Eye (tissue), 1 donor: ENCODE measurements around the gene CCDC50.

Source experiments
- DNase-seq: peaks from one replicate; pipeline ENCODE4 v3.0.0-alpha.2; 2015

CCDC50 gene

DNA sequence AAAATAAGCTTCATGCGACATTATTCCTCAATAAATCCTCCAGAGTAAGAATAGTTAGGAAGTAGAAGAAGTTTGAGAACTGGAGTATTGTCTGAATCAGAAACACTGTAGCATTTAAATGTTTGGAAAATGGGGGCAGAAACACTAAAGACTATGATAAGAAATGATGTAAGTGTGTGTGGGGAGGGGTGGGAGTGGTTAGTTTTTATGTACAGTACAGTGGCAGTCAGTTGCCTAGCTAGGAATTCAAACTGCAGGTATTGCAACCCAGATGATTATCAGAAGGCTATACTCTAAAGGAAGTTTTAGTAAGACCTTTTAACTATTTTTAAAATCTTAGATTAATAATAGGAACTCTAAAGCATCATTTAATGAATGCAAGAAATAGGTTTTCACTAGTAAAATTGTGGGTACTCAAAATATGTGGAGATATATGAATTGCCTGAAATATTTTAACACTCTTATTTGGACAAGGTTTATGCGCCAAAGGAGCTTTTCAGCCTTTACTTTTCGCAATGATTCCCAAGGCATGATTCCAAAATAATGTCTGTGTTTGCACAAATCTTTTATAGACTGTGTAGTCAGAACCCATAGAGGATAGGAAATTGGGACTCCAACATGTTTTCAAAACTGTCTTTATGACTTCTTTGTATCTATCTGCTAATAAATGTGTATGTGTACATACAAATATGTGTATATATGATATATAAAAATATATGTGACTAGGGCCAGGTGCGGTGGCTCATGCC lies 8.0 kb upstream of the CCDC50 start:
- DNase-seq, result no peak

DNA sequence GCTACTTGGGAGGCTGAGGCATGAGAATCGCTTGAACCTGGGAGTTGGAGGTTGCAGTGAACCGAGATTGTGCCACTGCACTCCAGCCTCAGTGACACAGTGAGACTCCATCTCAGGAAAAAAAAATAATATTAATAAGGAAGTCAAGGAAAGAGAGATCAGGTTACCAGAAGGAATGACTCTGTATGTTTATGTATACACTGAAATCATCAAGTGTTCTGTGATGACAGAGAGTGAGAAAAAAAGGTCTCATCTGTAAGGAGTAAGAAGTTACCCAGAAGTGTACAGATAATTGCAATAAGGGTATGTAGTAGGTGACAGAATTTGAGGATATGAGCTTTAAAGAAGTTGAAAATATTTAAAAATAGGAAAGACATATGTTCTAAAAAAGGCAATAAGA lies 4.3 kb upstream of the CCDC50 start:
- DNase-seq, result no peak

DNA sequence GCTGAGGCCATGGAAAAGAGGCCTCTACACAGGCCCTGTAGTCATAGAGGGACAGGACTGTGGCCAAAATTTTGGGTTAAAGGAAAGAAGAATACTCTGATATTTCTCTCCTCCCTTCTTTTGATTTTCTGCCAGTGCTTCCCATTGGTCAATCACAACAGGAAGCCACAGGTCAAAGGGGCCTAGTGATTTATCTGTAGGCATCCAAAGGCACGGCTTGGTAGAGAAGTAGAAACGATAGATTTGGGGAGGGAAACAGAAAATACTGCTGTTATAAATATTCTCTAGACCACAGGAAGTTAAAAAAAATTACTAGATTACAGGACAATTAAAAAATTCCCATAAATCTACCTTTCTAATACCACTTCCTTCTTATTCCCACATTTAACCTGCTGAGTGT lies 1.7 kb upstream of the CCDC50 start:
- DNase-seq, result no peak

DNA sequence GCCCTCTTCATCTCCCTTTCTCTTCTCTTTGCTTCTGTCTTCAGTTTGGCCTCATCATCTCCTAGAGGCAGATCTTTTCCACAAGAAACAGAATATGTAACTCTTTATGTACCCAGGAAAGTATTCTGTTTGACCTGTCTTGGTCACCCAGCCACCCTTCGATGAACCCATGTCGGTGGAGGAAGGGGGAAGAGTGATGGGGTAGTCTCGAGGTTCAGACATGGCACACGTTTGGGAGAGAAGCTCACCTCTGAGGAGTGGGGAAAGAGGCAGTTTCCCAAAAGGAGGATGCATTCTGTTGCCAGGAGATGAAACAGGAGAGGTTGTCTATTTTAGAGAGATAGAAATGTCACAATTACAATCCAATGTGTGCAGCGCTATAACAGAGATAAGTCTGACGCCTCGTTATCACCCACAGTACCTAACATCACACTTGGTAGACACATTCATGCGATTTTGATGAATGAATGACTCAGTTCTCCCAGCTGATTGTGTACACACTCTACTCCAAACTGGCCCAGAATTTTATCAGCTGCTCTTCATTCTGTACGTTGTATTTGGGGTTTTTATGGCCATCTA lies 722 bp upstream of the CCDC50 start:
- no peak for DNase-seq

DNA sequence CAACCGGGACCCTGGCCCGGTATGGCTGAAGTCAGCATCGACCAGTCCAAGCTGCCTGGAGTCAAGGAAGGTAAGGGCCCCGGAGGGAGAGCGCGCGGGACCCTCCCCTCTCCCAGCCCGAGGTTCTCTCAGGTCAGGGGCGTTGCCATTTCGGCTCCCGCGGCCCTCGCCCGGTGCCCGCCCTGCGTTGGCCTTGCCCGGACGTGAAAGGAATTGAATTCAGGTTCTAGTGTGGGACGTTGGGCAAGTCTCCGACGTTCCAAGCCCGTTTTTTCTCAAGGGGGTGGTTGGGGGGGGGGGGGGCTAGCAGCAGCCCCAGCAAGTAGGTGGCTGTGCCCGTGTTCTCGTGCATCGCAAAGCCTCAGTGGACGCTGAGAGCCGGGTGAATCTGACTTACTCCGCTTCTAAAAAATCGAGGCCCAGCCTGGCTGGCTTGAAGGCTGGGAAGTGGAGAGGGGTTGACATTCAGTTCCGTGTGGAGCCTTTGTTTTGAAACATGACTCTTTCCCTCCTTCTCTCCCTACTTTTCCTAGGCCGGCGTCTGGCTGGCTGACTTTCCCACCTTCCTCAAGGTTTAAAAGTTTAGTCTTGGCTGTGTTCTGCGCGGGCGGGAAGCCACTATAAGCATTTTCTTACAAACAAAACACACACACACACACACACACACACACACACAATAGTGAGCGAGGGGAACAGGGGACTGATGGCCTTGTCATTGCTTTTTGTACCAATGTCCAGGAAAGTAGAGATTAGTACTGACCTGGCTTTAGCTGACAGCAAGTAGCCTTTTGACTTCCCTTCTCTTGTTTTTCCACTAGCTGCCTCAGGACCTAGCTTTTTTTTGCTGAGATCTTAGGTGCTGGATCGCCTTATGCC lies 698 bp downstream of the CCDC50 start, which contains the start of gene UTS2B:
UTS2B (minus strand) TSS at position 873 of the 876 bp plus-strand sequence. CDS start 48,337 bp downstream, outside the sequence.
- peak; percentile 87 for DNase-seq

DNA sequence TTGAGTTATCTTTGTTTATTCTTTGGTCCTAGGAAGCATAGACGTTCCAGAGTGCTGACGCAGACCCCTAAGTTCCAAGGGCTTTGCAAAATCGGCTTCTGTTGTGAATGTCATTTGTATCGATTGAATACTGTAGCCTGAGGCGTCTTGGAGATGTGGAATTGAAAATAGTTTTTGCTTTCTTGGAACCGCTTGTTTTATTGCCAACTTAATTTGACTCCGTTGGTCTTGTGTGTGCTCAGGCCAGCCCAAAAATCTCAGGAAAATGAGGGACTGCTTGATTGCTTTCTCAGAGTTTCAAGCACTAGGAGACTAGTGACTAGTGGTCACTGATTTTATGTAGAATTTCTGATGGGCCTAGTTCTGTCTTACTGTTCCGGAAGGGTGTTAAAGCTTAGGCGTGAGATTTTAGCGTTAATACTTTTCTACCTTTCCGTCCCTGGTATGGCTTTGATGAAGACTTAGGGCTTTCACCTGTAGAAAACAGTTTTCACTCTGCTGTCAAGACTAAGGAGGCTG lies 1.4 kb downstream of the CCDC50 start:
- peak; percentile 76 for DNase-seq

DNA sequence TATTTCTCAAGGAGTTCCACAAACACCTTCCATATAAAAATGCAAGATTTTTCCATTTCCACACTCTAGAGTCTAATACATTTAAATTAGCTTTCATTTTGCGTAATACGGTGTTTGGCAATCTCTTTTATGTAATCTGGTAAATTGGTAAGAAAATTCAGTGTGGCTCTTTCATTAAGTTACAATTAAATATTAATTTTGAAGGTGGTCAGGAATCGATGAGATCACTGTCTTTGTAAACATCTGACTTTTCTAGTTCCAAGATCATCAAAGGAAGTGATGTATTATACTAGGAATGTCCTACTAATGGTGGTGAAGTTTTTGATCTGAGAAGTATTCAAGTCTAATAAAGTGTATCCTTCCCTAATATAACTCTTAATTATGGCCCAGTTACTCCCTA lies 2.2 kb downstream of the CCDC50 start:
- no peak for DNase-seq

DNA sequence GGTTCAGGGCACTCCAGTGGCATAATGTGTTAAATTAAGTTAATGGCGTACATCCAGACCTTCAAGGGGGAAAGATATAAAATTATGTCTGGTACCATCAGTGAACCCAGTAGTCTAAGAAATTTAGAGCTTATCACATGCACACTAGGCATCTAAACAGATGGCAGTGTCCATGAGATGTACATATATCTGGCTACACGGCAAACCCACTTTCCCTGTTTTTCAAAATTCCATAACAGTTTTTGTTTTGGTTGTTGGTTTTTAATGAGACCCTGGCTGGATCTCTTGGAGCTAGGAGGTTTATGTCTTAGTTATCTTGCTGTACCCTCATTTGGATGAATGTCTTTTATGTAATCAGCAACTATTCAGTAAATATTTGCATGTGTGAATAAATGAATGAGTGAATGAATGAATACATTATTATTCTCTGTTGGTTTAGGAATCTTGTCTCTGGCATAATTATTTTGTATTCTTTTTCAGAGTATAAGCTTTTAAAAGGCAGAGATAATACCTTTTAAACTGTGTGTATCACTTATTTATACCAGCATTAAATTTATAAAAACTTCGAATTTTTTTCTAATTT lies 4.2 kb downstream of the CCDC50 start:
- no peak for DNase-seq

DNA sequence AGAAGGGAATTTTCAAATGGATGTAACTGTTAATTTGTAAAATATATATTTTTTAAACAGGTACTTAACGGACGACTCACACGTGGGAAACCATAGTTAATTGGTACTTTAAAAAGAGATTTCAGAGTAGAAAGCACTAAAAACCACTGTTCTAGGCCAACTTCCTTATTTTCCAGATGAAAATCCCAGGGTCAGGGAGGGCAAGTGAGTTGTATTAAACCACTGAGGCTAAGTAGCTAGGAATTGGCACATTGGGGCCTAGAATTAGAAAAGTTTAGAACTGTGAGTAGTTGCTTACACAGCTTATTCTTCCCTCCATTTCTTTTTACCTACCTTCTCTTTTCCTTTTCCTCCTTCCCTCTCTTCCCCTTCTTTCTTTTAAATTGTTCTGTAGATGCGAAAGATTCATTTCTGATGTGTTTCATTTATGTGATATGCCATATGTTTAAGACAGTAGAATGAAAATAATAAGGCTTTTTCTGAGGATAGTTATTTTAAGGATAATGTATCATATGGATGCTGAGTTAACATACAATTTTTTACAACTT lies 5.2 kb downstream of the CCDC50 start:
- DNase-seq, result no peak

DNA sequence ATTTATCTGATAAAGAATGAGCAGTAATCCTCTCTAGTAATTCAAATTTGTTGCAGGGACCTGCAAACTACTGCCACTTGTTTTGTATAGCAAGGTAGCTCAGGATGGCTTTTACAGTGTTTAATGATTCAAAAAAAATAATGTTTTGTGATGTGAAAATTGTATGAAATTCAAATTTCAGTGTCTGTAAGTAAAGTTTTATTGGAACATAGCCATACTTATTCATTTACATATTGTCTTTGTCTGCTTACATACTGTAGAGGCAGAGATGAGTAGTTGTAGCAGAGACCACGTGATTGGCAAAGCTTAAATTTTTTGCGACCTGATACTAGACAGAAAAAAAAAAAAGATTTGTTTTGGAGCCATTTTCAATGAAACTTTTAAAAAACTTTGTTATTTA lies 7.6 kb downstream of the CCDC50 start:
- no peak for DNase-seq

DNA sequence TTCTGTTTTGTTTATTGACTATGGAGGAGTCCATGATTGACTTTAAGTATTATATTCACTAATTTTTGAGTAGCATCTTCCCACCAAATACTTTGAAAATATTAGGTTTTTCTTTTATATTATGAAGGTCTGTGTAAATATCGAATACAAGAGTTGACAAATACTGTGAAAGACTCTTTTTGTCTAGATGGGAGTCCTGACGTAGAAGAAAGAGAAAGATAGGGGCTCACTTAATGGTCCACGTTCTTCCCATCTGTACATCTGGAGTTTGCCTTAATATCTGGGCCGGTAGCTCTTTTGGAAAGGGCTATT lies 8.9 kb downstream of the CCDC50 start:
- no peak for DNase-seq

DNA sequence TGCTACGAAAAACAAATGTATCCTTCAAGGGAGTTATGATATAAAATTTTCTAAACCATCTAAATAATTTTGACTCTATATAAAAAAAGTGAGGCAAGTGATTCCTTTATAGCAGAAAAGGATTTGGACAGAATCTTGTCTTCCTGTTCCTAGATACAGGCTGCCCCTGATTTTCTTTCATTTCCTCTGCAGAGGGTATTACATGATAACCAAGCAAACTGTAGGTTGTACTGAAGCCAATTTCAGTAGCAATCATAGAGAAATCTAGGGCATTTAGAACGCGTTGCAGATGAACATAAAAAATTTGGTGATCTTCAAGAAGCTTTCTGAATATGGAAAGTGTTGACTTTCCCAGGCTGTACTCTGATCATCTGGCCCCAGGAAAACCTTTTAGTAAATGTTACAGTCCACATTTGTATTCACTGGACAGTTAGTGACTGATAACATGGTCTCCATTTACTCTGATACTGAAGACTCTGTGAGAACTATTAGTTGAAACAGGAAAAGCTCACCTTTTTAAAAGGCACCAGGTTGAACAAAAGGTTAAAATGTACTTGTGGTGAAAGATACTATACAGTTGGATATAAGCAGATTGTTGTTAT lies 10.2 kb downstream of the CCDC50 start:
- no peak for DNase-seq

DNA sequence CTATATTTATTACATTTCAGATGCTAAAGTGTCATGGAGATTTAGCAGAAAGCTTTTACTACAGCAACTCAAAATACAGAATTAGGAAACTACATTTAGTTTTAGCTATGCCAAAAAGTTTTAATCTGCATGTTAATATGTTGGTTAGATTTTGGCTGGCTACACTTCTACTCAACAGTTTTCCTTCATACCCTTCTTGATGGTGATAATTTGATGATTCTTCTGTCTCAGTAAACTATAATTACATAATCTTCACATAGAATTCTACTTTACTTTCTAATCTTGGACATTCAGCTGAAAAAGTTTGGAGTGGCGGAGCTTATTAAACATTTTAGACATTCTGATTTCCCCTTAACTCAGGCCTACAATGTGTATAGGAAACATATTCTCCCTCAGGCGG lies 11.2 kb downstream of the CCDC50 start:
- DNase-seq, result no peak

DNA sequence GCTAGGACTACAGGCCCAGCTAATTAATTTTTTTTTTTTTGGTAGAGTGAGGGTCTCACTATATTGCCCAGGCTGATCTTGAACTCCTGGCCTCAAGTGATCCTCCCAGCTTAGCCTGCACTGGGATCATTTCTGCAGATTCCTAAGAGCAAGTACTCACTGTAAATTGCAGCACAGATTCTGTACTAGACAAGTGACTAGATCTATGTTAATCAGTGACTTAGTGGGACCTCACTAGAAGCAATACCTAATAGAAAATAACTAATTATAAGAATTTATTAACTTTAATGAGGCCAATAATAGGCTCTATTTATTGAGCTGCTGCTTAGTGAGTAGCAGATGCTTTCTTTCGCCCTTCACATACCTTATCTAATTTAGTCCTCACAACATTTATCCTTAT lies 11.8 kb downstream of the CCDC50 start:
- no peak for DNase-seq

DNA sequence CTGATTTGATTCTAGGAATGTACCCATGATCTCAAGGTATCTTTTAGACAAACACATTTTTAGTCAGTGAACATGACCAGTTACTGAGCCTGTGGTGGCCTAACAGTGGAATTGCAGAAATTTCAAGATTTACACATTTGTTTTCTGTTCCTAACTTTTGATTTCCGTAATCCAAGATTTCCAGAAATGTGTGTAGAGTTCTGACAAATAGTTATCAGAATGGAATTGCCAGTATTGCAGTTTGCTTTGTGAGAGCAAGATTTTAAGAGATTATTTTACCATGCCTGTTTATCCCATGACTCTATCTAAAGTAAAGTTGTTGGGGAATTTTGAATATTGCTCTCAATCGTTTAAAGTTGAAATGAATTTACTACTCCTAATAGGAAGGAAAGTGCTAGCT lies 12.8 kb downstream of the CCDC50 start:
- no peak for DNase-seq

DNA sequence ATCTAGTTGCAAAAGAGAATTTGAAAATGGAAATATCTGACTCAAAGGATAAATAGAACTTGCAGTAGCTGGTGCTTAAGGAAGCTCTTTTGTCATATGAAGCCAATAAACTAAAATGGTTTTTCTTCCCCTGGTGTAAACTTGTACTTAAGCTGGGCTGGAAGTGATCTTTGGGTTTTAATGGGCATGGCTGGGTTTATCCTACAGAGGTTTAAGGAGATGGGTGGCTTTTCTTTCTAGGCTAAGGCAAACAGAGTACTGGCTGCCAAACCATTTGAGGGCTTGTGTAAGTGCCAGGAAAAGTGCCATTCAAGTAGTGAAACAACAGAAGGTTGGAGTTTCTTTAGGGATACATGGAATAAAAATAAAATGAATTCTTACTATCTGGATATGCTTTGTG lies 13.2 kb downstream of the CCDC50 start:
- DNase-seq, result no peak

DNA sequence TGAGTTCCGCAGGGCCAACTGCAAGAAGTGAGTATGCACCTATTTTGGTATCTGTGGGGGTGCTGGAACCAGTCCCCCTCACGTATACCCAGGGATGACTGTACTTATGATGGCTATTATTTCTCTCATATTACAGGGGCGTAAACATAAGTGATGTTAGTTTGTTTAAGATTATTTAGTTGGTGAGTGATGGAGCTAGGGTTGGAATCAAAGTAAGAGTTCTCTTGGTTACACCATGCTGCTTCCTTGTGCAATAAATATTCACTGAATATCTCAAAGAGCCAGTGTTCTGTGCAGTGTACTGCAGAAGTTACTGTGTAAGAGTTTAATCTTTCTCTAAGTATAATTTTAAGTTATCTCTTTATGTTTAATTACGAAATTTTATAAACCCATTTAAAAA lies 13.9 kb downstream of the CCDC50 start:
- no peak for DNase-seq

DNA sequence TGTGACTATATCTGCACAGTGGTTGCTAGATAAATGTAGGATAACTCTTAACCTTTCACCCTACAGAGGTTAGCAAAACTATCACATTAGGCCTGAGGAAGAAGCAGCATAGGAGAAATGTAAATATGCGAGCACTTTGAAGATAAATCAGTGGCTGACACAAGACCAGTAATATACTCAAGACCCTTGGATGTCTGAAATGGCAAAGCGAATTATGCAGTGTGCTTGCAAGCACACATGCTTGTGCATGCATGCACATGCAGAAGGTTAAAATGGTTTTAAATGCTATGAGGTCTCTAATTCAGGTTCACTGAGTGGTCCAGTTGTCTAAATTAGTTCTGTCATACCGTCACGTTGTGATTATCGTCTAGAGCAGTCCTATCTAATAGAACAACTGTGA lies 14.7 kb downstream of the CCDC50 start:
- no peak for DNase-seq

DNA sequence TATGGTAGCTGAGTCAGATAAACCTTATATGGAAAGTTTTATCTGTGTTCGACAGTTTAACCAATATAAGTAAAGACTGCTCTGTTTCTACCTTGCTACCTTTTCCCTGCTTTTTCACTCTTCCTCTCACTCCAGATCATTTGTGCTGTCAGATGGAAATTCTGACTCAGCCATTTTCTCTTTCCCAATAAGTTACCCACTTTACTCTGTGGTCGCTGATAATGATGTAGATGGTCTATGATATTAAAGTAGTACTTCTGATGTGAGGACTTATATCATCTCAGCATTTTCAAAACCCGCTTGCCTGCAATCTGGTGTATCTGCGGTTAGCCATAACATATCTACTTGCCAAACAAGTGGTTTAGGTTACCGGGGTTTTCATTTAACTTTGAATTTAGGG lies 16.1 kb downstream of the CCDC50 start:
- DNase-seq, result no peak

DNA sequence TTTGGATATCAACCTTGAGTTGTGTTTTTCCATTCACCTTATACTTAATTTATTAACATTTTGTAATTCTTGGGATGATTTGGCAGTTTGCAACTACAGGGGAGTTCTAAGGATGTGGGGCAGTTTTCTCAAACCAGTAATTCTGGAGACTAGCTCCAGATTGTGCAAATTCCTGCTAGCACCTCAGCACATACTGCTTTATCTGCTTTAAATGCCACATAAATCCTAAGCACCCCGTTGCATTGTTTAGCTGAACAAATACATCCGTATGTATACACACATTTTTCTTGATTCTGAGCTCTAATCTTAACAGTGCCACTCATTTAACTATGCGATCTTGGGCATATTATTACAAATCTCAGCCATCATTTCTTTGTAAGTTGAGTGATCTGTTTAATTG lies 18.0 kb downstream of the CCDC50 start:
- DNase-seq, result no peak

DNA sequence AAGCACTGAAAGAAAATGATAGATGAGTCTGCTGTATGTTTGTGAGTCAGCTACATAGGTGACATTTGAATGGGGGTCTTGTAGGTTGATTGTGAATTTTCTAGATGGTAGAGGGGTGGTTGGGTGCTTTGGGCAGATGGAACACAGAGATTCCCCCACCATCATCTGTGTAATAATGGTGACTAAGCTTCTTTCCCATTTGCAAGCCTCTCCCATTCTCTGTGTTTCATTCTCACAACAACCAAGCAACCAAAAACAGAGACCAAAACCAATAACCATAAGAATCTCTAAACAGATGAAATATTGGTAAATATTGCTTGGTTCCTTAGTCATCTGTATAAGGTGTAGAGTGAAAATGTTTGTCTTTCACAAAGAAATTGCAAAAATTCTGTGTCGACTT lies 18.9 kb downstream of the CCDC50 start:
- no peak for DNase-seq

DNA sequence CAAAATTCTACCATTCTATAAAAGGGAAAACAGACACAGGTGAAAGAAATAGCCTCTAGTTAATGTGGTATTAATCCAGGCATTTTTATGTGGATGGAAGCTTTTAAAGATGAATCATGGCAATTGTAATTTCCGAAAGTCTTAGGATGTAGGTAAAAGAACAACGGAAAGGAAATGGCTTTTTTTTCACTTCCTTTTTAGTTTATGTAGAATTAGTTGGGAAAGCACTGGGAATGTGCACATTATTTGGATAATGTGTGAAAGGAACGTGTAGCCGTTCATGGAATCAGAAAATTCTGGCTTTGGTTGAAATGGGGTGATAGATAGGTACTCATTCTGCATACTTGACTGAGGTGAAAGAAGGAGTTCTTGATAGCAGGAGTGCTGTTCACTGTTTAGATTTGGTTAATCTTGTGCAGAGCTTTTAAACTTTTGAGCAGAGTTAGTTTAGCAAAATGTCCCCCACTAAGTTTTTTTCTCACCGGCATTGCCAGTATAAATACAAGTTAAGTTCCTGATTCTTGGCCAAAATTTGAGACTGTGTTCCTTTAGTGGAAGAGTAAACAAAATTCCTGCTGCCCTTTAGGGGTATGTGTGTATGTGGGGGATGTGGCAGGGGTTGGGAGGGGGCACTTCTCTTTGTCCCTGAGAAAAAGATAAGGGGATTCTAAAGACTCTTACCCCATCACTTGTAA lies 21.3 kb downstream of the CCDC50 start:
- DNase-seq, result no peak
